HT1080 (cell line): Measurements from ENCODE around the gene FTO. TPM values are rescaled to one million over a fixed set of nuclear protein-coding genes. Genes with fewer than 3 reads are reported as not detected.

Experiments used
- DNase-seq: peaks from one replicate; pipeline ENCODE4 v3.0.0-alpha.2; 2015; ENCODE audit warnings: low read depth
- total RNA-seq: library from RNA; depleted of rRNA; stranded (reverse); fragments of >200 nt; shearing (Covaris generic); gene quantifications from 2 replicates; pipeline ENCODE4 v1.2.3, GENCODE V29; 2014

The FTO gene
- total RNA-seq, 1 experiment from 2014 or later, result 46.7 TPM

- no peak for DNase-seq
These were observed 221.1 kb downstream of the FTO start for GRCh38 chr16:53925107-53925410.

GRCh38 chr16:53925526-53925925, 221.6 kb downstream of the FTO start:
- no peak for DNase-seq

DNA sequence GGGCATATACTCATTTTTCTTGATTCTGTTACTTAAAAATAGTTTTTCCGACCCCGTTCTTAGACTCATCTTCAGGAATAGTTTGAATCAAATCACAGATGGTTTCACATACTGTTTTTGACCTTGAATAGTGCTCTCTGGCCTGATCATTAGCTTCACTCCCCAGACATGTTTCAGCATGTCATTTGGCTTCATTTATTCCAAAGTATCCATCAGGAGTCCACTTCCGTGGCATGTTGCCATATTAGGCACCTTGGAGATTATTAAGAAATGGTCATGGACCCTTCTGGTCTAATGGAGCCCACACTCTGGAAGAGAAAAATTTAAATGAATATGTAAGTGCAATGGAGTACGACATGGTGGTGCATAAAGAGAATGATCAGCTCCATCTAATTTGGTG, 222.3 kb downstream of the FTO start:
- no peak for DNase-seq

- DNase-seq, result no peak
These were observed 229.0 kb downstream of the FTO start for GRCh38 chr16:53932975-53933374.

DNA sequence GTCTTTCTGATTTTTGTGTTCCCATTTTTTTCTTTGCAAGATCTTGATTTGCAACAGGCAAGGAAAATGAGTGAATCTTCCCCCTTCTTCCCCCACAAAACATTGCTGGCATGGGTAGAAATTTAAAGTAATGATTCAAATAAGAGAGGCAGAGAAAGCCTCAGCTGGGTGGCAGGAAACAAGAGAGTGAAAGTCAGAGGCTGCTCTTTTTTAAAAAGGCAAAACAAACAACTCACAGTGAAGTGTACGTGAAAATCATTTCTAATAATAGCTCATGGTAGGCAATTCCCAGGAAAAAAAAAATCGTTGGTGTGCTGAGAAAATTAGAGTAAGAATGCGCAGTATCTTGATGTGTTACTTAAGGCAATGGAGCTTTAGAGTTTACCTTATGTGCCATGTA, 229.5 kb downstream of the FTO start:
- DNase-seq, result no peak

- no peak for DNase-seq
These were observed 232.1 kb downstream of the FTO start for GRCh38 chr16:53936052-53936451.

- no peak for DNase-seq
These were observed 232.6 kb downstream of the FTO start for GRCh38 chr16:53936529-53936928.

GRCh38 chr16:53937161-53937880, 233.4 kb downstream of the FTO start:
- DNase-seq, result no peak

DNA sequence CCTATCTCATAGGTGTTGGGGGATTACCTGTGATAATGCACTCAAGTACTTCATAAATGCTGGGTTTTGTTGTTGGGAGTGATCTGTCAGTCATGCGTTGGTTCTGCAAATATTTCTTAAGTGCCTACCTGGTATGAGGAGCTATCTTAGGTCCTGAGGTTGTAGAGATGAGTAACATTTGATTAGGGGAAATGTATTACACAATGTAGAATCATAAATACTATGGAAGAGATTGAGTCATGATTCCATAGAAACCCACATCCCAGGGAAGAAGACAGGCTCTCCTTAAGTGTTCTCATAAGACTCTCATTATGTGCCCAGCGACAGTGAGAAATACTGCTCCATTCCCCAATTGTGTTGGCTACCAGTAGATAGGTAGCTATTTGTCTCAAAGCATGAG, 240.1 kb downstream of the FTO start:
- peak; percentile 39 for DNase-seq

DNA sequence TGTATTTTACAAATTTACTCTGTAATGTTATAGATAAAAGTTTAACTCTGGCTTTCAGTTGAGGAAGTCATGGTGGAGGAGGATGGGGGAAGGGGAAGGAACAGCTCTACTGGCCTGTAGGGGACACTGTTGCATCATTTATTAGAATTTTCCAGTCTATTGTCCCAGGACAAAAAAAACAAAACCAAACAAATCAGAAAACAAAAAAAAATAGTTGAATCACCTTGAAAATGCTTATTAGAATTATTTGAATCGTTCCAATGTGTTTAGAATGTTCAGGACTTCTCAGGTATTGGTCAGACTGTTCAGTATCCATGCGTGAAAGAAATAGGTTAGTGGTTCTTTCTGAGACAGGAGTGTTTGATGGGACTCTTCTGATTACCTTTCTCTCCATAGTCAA, 242.0 kb downstream of the FTO start:
- DNase-seq, result peak; percentile 34

GRCh38 chr16:53946746-53947386, 242.9 kb downstream of the FTO start:
- no peak for DNase-seq

DNA sequence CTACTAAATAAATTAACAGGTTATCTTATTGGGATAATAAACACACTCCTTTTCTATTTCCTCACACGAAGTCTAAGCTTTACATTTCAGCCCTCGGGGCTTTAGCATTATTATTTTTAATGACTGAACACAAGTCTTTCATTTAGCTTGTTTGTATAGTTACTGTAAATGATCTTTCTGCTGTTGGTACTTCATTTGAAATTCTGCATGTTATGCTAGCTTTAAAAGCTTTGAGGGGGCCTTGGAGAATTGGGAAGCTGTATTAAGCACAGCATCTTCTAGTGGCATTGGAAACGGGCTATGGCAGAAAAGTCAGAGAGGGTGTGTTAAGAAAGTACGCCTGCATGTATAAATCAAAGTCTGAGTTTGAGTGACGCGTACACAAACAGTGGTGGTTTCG, 243.7 kb downstream of the FTO start:
- no peak for DNase-seq

GRCh38 chr16:53948326-53948725, 244.4 kb downstream of the FTO start:
- no peak for DNase-seq

DNA sequence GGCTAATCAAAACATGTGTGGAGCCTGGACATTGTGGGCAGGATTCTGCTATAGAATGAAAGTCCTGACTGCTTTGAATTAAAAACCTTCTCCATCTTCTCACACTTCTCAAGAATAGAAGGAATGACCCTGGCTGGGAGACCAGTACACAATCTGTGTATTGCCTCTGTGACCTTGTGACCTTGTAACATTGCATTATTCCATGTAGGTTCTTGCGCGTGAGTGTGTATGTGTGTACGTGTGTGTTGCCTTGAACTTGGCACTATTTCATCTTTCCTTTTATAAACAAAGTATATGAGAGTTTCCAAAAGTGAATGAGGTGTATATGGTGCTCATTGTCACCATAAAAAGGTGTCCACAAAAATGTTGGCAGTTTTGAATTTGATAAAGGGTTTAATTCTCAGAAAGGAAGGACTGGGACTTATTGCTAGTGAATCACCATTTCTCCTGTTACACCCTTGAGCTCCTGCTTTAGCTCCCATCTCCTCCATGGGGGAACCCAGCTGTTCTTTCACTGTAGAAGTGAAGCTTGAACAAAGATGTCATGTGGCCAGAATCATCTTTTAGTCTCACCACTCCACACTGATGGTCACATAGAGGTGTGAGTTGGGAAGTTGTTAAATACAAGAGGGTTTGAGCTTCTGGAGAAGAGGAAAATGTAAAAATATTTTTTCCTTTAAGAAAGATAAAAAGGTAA, 244.9 kb downstream of the FTO start:
- DNase-seq, result no peak

DNA sequence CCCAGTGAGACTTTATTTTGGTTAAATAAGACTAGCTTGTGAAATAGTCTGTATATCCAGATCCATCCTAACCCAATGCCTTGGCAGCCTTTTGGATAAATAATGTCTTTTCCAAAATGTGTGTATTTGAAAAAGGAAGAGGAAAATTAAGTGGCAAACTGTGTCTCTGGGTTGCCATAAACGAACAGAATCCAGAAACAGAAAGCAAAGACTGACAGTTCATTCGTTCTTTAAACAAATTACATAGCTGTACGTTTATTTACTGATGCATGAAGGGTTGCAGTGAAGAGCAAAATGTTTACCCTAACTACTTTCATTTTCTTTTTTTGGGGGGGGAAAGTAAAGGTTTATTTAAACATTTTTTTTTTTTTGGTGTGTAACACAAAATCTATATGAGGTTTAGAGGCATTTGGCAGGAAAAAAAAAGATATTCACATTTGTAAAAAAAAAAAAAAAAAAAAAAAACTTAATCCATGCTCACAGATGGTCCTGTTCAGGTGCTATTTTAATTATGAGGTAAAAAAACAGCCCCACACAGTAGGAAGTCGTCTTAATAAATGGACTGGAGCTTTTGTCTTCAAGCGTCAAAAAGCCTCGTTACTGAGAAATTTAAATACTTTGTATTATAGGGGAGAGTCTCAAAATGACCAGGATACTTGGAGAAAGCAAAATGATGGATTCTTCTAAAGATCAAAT, 245.9 kb downstream of the FTO start:
- no peak for DNase-seq

GRCh38 chr16:53950677-53951076, 246.7 kb downstream of the FTO start:
- DNase-seq, result no peak

DNA sequence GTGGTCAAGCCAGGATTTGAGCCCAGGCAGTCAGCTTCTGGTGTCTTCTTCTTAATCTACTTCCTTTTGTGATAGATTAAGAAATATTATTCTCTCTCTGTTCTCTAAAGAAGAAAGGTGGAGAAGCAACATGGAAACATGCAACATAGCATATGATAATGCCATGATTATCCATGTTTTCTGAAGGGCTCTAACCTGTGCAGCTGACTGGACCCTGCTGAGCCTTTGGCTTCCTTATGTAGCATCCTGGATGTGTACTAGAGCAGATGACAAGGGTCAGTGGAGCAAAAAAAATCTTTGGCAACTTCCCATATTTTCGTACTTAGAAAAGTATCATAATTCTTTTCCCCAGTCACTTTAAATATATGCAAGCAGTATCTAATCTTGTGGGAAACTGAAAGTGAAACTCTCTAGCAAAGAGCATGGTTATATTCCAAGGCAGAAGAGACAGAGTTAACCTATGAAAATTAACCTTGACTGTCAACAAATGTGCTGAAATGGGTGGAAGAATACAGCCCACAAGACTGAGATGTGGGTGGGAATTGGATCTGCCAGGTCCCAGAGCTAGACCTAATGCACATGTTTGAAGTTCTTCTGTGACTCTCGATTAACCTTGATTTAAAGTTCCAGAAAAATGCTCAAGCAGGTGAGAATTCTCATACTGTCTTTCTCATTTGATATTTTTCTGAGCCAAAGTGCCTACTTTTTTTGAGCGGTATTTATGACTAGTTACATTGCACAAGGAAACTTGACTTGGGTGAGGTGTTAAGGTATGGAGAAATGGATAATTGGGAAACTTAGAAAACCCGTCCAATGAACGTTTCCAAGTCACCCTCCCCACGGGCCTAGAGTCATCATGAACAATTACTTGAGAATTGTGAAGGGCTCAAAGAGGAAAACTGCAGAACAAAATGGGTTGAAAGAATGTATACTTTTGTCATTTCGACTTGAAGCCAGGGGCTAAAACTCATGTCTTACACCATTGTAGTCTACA, 248.6 kb downstream of the FTO start:
- peak; percentile 6 for DNase-seq

DNA sequence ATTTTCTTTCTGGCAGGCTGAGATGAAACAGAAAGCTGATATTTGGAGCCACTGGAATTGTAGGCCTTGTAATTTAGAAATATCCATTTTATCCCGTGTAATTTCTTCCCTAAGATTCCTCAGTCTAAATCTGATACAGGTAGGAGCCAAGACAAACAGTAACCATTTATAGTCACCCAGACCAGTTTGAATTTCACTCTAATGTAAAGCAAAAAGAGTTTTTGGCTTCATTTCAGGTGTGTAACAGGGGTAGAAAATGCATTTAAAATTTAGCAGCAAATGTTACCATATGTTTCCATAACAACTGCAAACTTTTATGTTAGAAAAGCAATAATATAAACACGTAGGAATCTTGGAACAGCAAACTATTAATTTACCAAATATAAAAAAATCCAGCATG, 249.4 kb downstream of the FTO start:
- no peak for DNase-seq

DNA sequence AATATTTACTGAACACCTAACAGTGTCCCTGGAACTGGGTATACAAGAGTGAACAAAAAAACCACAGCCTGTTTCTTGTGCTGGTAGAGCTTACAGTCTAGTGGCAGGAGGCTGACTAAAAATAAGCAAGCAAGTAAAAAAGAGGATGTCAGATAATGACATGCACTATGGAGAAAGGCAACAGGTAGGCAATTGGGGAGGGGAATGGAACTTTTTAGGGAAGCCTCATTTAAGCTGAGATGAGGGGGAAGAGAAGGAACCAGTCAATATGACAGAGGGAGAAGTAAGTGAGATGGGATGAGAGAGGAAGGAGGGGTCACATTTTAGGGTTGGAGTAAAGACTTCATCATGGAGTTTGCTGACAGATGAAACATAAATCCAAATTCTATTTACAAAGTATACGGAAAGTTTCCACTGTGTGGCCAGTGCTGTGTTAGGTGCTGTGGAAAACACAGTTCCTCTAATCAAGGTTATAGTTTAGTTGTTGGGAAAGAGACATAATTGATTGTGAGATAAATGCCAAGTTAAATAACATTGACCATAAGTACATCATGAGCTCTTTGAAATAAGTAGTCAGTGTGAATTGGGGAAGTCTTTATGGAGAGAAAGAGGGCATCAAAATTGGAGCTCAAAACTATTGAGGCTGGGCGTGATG, 251.4 kb downstream of the FTO start:
- no peak for DNase-seq

GRCh38 chr16:53958341-53958880, 254.5 kb downstream of the FTO start:
- DNase-seq, result no peak
